Type B pancreatic cell (in vitro differentiated cells): ENCODE measurements around the gene QRFP. TPM values are rescaled to one million over a fixed set of nuclear protein-coding genes. Genes with fewer than 3 reads are reported as not detected.

Source experiments
- DNase-seq: peaks from one replicate; pipeline ENCODE4 v3.0.0; 2021; ENCODE audit warnings: mixed read lengths; ENCODE audit not compliant: unreplicated experiment; ENCODE audit errors: extremely low spot score
- H3K27ac Mint-ChIP-seq: 2 replicates; pipeline ENCODE4 v1.8.0; 2021; ENCODE audit warnings: mild to moderate bottlenecking, mixed read lengths
- H3K27me3 Mint-ChIP-seq: 2 replicates; pipeline ENCODE4 v1.8.0; 2021; ENCODE audit warnings: mixed read lengths
- H3K36me3 Mint-ChIP-seq: 2 replicates; pipeline ENCODE4 v1.8.0; 2021; ENCODE audit warnings: mixed read lengths
- H3K4me1 Mint-ChIP-seq: one replicate; pipeline ENCODE4 v1.8.0; 2021; ENCODE audit warnings: mixed read lengths; ENCODE audit not compliant: unreplicated experiment
- H3K4me3 Mint-ChIP-seq: 2 replicates; pipeline ENCODE4 v1.8.0; 2021; ENCODE audit warnings: mild to moderate bottlenecking, mixed read lengths
- H3K9me3 Mint-ChIP-seq: 2 replicates; pipeline ENCODE4 v1.8.0; 2021; ENCODE audit warnings: mixed read lengths
- total RNA-seq: library from RNA; stranded (reverse); gene quantifications from 2 replicates; pipeline ENCODE4 v1.2.1, GENCODE V29; 2021; ENCODE audit warnings: low replicate concordance
- TF ChIP-seq, protein P1 (sequence below): fragments of 200-600 bp; sonication (generic); conservative IDR thresholded peaks from 2 replicates; pipeline ENCODE4 v1.5.0; 2021; ENCODE audit warnings: antibody characterized with exemption, mild to moderate bottlenecking

Gene QRFP
- total RNA-seq, 1 donor from 2014 or later = not detected

DNA sequence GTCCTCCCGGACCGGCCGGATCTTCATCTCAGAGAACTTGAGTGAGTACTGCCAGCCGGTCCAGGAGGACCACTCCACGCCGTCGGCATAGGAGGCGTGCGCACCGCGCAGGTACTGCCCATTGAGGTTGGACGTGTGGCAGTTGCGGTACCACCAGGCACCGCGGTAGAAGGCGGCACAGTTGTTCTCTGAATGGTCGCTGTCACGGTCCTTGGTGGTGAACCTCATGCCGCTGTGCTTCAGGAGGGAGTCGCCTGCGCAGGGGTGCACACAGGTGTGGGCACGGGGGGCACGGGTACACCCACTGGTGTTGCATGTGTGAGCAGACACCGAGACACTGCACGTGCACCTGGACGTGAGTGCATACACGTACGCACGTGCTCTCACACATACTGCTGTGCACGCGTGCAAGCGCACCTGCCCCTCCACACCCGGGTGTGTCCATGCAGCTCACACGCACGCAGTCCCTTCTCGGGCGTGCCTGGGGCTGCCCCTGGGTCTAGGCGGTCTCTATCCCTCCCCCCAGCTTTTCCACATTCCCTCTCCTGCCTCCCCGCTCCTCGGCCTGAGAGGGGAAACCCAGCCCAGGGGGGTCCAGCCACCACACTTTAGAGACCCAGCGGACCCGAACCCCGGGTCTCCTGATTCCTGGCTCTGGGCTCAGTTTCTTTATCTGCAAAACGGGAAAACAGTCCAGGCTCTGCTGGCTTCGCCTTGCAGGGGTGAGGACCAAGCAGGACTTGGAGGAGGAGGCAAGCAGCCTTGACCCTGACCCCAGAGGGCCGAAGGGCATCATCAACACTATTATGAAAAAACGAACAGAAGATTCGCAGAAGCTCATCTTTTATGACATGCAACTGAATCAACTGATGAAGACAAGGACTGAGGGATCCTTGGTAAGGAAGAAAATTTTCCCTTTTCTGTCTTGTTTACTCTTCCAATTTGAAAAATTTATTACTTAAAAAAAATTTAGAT lies 7.7 kb upstream of the QRFP start:
- H3K27ac Mint-ChIP-seq = no peak overlapping the region
- no peak overlapping the region for H3K4me3 Mint-ChIP-seq
- H3K9me3 Mint-ChIP-seq = no peaks in the 10 kb centered on the region
- H3K4me1 Mint-ChIP-seq = no peaks in the 10 kb centered on the region
- no peaks in the 10 kb centered on the region for H3K36me3 Mint-ChIP-seq
- TF ChIP-seq, protein P1, sequence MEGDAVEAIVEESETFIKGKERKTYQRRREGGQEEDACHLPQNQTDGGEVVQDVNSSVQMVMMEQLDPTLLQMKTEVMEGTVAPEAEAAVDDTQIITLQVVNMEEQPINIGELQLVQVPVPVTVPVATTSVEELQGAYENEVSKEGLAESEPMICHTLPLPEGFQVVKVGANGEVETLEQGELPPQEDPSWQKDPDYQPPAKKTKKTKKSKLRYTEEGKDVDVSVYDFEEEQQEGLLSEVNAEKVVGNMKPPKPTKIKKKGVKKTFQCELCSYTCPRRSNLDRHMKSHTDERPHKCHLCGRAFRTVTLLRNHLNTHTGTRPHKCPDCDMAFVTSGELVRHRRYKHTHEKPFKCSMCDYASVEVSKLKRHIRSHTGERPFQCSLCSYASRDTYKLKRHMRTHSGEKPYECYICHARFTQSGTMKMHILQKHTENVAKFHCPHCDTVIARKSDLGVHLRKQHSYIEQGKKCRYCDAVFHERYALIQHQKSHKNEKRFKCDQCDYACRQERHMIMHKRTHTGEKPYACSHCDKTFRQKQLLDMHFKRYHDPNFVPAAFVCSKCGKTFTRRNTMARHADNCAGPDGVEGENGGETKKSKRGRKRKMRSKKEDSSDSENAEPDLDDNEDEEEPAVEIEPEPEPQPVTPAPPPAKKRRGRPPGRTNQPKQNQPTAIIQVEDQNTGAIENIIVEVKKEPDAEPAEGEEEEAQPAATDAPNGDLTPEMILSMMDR = no peak
- H3K27me3 Mint-ChIP-seq = peaks cover 9% of the 10 kb centered on the region
- DNase-seq = no peak

DNA sequence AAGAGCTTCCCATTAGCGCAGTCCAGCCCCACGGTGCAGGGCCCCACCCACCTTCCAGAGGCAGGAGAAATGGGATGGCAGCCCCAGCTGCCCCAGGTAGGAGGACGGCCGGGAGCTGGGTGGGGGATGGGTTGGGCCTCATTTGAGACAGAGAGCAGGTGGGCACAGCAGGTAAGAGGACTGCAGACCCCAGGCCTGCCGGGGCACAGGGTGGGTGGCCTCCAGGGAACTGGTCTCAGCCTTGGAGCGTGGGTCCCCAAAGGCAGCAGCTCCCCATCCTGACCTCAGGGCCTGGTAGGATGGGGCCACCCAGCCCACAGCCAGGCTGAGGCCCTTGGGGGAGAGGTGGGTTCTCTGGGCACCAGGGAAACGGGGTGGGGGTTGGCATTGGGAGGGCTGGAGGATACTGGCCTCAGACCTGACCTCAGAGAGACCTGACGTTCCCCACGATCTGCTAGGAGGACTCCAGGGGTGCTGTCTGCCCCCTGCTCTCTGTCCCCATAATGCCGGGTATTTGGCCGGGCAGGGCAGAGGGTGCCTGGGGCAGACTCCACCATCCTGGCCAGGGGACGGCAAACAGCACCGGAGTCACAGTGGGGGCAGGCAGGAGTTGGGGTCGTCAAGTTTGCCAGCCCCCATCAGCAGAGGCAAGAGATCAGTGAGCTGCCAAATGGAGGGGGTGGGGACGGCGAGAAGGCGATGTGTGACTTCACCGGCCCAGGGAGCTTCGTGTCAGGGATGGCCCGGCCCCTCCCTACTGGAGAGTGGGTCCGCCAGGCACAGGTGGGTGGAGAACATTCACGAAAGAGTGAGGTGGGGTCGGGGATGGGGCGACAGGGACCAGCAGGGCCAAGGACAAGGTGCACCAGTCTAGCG lies 6.8 kb upstream of the QRFP start:
- Mint-ChIP-seq H3K4me1 (no peaks in the 10 kb centered on the region), H3K27ac (no peak overlapping the region), H3K36me3 (no peaks in the 10 kb centered on the region), H3K4me3 (no peak overlapping the region), H3K27me3 (peaks cover 9% of the 10 kb centered on the region), H3K9me3 (no peaks in the 10 kb centered on the region)
- DNase-seq = no peak
- TF ChIP-seq, protein P1 = no peak

DNA sequence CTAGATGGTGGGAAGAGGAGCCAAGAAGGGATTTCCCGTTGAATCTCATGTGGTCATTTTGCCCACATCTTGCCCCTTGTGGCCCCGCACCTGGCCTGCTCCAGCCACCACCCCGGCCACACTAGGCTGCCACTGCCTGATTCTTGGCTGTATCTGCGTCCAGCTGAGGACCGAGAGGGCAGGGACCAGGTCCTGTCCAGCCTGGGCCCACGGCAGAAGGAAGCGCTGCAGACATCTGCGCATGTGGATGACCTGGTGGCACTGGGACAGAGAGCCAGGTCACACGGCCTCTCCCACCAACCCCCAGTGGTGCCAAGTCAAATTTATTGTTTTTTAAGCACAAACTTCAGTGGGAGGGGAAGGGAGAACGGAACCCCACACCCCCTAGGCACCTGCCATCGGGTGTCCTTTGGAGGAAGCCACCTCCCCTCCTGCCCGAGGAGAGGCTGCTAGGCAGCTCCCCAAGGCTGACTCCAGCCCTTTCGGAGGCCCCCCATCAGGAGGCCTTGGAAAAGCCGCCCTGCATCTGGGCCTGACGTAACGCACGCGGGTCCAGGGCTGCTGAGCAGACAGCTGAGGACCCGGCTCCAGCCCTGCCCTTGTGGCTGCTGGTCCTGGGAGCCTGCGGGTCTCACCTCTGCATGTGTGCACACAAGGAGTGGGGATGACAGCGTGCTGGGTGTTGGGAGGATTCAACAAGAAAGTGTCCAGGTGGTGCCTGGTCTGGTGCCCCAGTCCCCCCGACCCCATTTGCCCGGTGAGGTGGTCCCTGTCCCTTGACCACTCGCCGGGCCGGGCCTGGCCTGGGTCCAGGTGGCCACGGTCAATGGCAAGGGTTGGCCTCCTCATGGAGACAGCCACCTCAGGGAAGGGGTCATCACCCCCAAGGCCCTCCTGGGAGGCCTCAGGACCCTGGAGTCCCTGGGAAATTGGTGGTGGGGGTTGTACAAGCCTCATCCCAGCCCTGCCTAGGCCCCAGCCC lies 5.9 kb upstream of the QRFP start:
- Mint-ChIP-seq H3K27me3 (peaks cover 4% of the 10 kb centered on the region), H3K4me3 (no peak overlapping the region)
- DNase-seq = no peak

DNA sequence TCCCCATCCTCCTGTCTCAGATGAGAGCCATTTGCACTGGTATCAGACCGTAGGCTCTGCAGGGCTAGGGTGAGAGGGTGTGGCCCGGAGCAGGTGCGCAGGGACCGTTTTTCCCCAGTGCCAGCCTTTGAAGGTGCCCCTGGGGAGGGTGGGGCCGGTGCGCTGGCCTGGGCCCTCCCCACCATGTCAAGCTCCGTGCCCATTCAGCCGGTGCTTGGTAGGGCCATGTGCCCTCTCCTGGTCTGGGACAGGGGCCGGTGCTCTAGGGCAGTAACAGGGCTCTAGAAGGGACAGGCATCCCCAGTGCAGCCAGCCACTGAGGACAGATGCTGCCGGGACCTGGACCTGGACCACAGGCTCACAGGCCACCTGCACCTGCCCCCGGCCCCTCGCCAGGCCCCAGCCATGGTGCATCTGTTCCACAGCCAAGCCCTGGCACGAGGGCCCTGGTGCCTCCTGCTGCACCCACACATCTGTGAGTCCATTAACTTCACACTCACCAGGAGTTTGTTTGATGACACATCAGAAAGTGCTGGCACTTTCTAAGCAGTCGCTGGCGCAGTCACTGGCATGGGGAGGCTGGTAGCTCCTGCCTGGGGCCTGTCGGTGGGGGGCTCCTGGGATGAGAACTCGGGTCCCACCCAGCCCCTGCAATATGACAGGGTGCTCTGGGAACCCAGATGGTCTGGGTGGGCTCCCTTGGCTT lies 5.0 kb upstream of the QRFP start:
- H3K27ac Mint-ChIP-seq = no peak overlapping the region
- H3K9me3 Mint-ChIP-seq = no peaks in the 10 kb centered on the region
- no peak overlapping the region for H3K4me3 Mint-ChIP-seq
- no peaks in the 10 kb centered on the region for H3K36me3 Mint-ChIP-seq
- H3K27me3 Mint-ChIP-seq = peaks cover 4% of the 10 kb centered on the region
- H3K4me1 Mint-ChIP-seq = no peaks in the 10 kb centered on the region
- no peak for DNase-seq
- TF ChIP-seq, protein P1 = no peak

More for the DNA sequence above, 5.9 kb upstream of the QRFP start:
- TF ChIP-seq, protein P1 = no peak
- Mint-ChIP-seq H3K4me1 (no peaks in the 10 kb centered on the region), H3K9me3 (no peaks in the 10 kb centered on the region), H3K36me3 (no peaks in the 10 kb centered on the region), H3K27ac (no peak overlapping the region)
